Neural cell (in vitro differentiated cells): ENCODE results near the gene ASRGL1. TPM values are rescaled to one million over a fixed set of nuclear protein-coding genes. Genes with fewer than 3 reads are reported as not detected.

Experiments
- H2AFZ ChIP-seq: fragments of 200-600, 300-800 bp; sonication (generic), shearing (Covaris generic); 2 replicates; pipeline ENCODE4 v1.6.0; 2014; ENCODE audit warnings: low read depth, mild to moderate bottlenecking, antibody characterized with exemption, low read length, moderate library complexity
- H3F3A ChIP-seq: fragments of 200-600 bp; shearing (Covaris generic); 2 replicates; pipeline ENCODE4 v1.6.1; 2016; ENCODE audit warnings: mild to moderate bottlenecking, moderate library complexity, mixed read lengths, antibody characterized with exemption, low read length; ENCODE audit not compliant: insufficient read depth, poor library complexity, severe bottlenecking
- H3K27ac ChIP-seq: fragments of 200-600, 300-800 bp; sonication (generic), shearing (Covaris generic); 2 replicates; pipeline ENCODE4 v1.5.1; 2014; ENCODE audit warnings: mild to moderate bottlenecking, low read length, moderate library complexity
- H3K27me3 ChIP-seq: fragments of 300-800, 200-600 bp; sonication (generic), shearing (Covaris generic); 2 replicates; pipeline ENCODE4 v1.6.0; 2014; ENCODE audit warnings: mild to moderate bottlenecking, low read depth, low read length, moderate library complexity; ENCODE audit not compliant: insufficient read depth
- H3K36me3 ChIP-seq: fragments of 300-800, 200-600 bp; sonication (generic), shearing (Covaris generic); 2 replicates; pipeline ENCODE4 v1.5.1; 2014; ENCODE audit warnings: mild to moderate bottlenecking, antibody characterized with exemption, low read length, moderate library complexity; ENCODE audit not compliant: insufficient read depth
- H3K4me2 ChIP-seq: fragments of 300-800, 200-600 bp; sonication (generic), shearing (Covaris generic); 2 replicates; pipeline ENCODE4 v1.6.0; 2014; ENCODE audit warnings: mild to moderate bottlenecking, low read length
- H3K4me3 ChIP-seq: fragments of 300-800, 200-600 bp; sonication (generic), shearing (Covaris generic); 2 replicates; pipeline ENCODE4 v1.5.1; 2014; ENCODE audit warnings: mild to moderate bottlenecking, low read length, moderate library complexity
- H3K79me2 ChIP-seq: fragments of 200-600 bp; shearing (Covaris generic); replicated peaks from 2 replicates; pipeline ENCODE4 v1.6.0; 2014; ENCODE audit warnings: mild to moderate bottlenecking, low read length, moderate library complexity; ENCODE audit not compliant: insufficient read depth
- H3K9ac ChIP-seq: fragments of 300-800, 200-600 bp; sonication (generic), shearing (Covaris generic); 2 replicates; pipeline ENCODE4 v1.6.1; 2016; ENCODE audit warnings: mild to moderate bottlenecking, low read length, mixed read lengths
- H3K9me2 ChIP-seq: fragments of 200-600 bp; shearing (Covaris generic); 2 replicates; pipeline ENCODE4 v1.6.1; 2016; ENCODE audit warnings: mild to moderate bottlenecking, low read length, mixed read lengths; ENCODE audit not compliant: insufficient read depth
- H3K9me3 ChIP-seq: fragments of 200-600, 300-800 bp; sonication (generic), shearing (Covaris generic); 2 replicates; pipeline ENCODE4 v1.6.1; 2016; ENCODE audit warnings: mild to moderate bottlenecking, mixed run types, low read length, moderate library complexity, mixed read lengths
- H4K20me1 ChIP-seq: fragments of 200-600 bp; shearing (Covaris generic); 2 replicates; pipeline ENCODE4 v1.6.1; 2016; ENCODE audit warnings: mild to moderate bottlenecking, mixed run types; ENCODE audit not compliant: insufficient read depth
- EP300 ChIP-seq: fragments of 450-650 bp; conservative IDR thresholded peaks from 2 replicates; pipeline ENCODE4 v1.6.1; 2014; ENCODE audit warnings: antibody characterized with exemption, mild to moderate bottlenecking, moderate library complexity; ENCODE audit not compliant: poor library complexity, severe bottlenecking
- EZH2 ChIP-seq: fragments of 200-600, 300-800 bp; shearing (Covaris generic), sonication (generic); IDR thresholded peaks from 2 replicates; pipeline ENCODE4 v1.6.1; 2014; ENCODE audit warnings: antibody characterized with exemption, low read length, borderline replicate concordance, mild to moderate bottlenecking; ENCODE audit not compliant: insufficient read depth, poor library complexity, severe bottlenecking
- MXI1 ChIP-seq: fragments of 450-650 bp; conservative IDR thresholded peaks from 2 replicates; pipeline ENCODE4 v1.6.1; 2014; ENCODE audit warnings: antibody characterized with exemption, mild to moderate bottlenecking; ENCODE audit not compliant: poor library complexity, severe bottlenecking
- POLR2AphosphoS5 ChIP-seq: IDR thresholded peaks from 2 replicates; pipeline ENCODE4 v1.6.1; 2012
- RAD21 ChIP-seq: fragments of 450-650 bp; conservative IDR thresholded peaks from 2 replicates; pipeline ENCODE4 v1.6.1; 2014; ENCODE audit warnings: antibody characterized with exemption, mild to moderate bottlenecking, moderate library complexity
- REST ChIP-seq: IDR thresholded peaks from 2 replicates; pipeline ENCODE4 v1.6.1; 2012; ENCODE audit warnings: borderline replicate concordance
- SMC3 ChIP-seq: fragments of 450-650 bp; conservative IDR thresholded peaks from 2 replicates; pipeline ENCODE4 v1.6.1; 2014; ENCODE audit warnings: antibody characterized with exemption, mild to moderate bottlenecking, moderate library complexity; ENCODE audit not compliant: poor library complexity
- TAF1 ChIP-seq: IDR thresholded peaks from 2 replicates; pipeline ENCODE4 v1.6.1; 2012; ENCODE audit warnings: low read depth
- polyA plus RNA-seq: library from polyadenylated mRNA; depleted of rRNA; stranded (reverse); fragments of >200 nt; gene quantifications from 2 replicates; pipeline ENCODE4 v1.2.3, GENCODE V29; 2014
- TF ChIP-seq, protein P1 (sequence below): fragments of 450-650 bp; IDR thresholded peaks from 2 replicates; pipeline ENCODE4 v1.5.1; 2014; ENCODE audit warnings: antibody characterized with exemption, mild to moderate bottlenecking, moderate library complexity; ENCODE audit not compliant: poor library complexity, severe bottlenecking

Gene ASRGL1
- polyA plus RNA-seq, 1 donor from 2014 or later, result 129 TPM

DNA sequence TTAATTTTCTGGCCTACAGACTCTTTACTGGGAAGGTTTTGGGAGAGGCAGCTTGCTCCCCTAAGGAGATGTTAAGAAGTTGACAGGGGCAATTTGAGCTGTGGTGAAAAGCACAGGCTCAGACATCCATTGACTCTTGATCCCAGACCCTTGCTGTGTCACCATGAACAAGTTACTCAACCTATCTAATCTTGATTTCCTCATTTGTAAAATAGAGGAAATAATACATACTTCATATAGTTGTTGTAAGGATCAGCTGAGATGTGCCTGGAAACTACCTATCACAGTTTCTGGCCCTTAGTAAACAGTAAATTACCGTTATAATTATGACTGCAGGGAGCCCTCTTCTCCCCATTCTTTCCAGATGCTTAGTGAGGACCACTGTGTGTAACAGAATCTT, 21.8 kb upstream of the ASRGL1 start:
- H3K9ac ChIP-seq, result no peak overlapping the region
- H3K36me3 ChIP-seq, result no peaks in the 10 kb centered on the region
- H3K27me3 ChIP-seq, result no peaks in the 10 kb centered on the region
- no peak overlapping the region for H3K4me3 ChIP-seq
- H3K4me2 ChIP-seq, result no peak overlapping the region
- no peaks in the 10 kb centered on the region for H3K79me2 ChIP-seq
- H3K9me3 ChIP-seq, result no peaks in the 10 kb centered on the region
- TF ChIP-seq TAF1, result no peak
- no peaks in the 10 kb centered on the region for H4K20me1 ChIP-seq
- no peaks in the 10 kb centered on the region for H3F3A ChIP-seq
- H3K9me2 ChIP-seq, result no peaks in the 10 kb centered on the region
- H2AFZ ChIP-seq, result no peak overlapping the region
- H3K27ac ChIP-seq, result no peak overlapping the region

DNA sequence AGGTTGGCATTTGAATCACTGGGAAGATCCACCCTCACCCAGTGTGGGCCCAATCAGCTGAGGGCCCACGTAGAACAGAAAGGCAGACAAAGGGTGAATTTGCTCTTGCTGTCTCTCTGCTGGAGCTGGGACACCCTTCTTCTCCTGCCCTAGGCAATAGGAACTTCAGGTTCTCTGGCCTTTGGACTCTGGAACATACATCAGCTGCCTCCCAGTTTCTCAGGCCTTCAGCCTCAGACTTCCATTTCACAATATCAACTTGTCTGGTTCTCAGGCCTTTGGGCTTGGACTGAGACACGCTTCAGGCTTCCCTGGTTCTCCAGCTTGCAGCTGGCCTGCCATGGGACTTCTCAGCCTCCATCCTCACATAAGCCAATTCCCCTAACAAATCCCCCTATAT, 14.7 kb upstream of the ASRGL1 start:
- no peak overlapping the region for H3K4me2 ChIP-seq
- no peaks in the 10 kb centered on the region for H3K79me2 ChIP-seq
- H3K36me3 ChIP-seq, result no peaks in the 10 kb centered on the region
- H3K27ac ChIP-seq, result no peak overlapping the region
- H3K9me2 ChIP-seq, result no peaks in the 10 kb centered on the region
- no peaks in the 10 kb centered on the region for H3K9me3 ChIP-seq
- no peaks in the 10 kb centered on the region for H4K20me1 ChIP-seq
- no peak overlapping the region for H2AFZ ChIP-seq
- H3K9ac ChIP-seq, result no peak overlapping the region
- TF ChIP-seq RAD21, result no peak
- no peak for TF ChIP-seq REST
- TF ChIP-seq EZH2, result no peak
- no peak for TF ChIP-seq SMC3
- TF ChIP-seq, protein P1, sequence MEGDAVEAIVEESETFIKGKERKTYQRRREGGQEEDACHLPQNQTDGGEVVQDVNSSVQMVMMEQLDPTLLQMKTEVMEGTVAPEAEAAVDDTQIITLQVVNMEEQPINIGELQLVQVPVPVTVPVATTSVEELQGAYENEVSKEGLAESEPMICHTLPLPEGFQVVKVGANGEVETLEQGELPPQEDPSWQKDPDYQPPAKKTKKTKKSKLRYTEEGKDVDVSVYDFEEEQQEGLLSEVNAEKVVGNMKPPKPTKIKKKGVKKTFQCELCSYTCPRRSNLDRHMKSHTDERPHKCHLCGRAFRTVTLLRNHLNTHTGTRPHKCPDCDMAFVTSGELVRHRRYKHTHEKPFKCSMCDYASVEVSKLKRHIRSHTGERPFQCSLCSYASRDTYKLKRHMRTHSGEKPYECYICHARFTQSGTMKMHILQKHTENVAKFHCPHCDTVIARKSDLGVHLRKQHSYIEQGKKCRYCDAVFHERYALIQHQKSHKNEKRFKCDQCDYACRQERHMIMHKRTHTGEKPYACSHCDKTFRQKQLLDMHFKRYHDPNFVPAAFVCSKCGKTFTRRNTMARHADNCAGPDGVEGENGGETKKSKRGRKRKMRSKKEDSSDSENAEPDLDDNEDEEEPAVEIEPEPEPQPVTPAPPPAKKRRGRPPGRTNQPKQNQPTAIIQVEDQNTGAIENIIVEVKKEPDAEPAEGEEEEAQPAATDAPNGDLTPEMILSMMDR, result no peak
- no peak for TF ChIP-seq POLR2AphosphoS5
- TF ChIP-seq TAF1, result no peak
- no peak for TF ChIP-seq EP300
- no peak for TF ChIP-seq MXI1
- H3F3A ChIP-seq, result no peaks in the 10 kb centered on the region
- no peaks in the 10 kb centered on the region for H3K27me3 ChIP-seq
- no peak overlapping the region for H3K4me3 ChIP-seq
